H1 (cell line): ENCODE results near the gene PLK5.

Source experiments
- POLR2AphosphoS5 ChIP-seq: IDR thresholded peaks from 2 replicates; pipeline ENCODE4 v1.6.1; 2011; ENCODE audit warnings: low read depth, low read length
- TF ChIP-seq, protein P1 (sequence below): IDR thresholded peaks from 2 replicates; pipeline ENCODE4 v1.6.1; 2012; ENCODE audit warnings: inconsistent platforms
- TF ChIP-seq, protein P2 (sequence below), 3 experiments: IDR thresholded peaks; 1 replicate in 2 of 3; 2 replicates in 1 of 3; pipeline versions ENCODE4 v1.5.1 to v1.6.1; 2011; ENCODE audit warnings: low read length in 3 of 3, mild to moderate bottlenecking in 3 of 3, inconsistent platforms in 2 of 3, low read depth in 1 of 3, moderate library complexity in 1 of 3; ENCODE audit not compliant: insufficient read depth in 1 of 3; ENCODE audit errors: control extremely low read depth in 1 of 3

DNA sequence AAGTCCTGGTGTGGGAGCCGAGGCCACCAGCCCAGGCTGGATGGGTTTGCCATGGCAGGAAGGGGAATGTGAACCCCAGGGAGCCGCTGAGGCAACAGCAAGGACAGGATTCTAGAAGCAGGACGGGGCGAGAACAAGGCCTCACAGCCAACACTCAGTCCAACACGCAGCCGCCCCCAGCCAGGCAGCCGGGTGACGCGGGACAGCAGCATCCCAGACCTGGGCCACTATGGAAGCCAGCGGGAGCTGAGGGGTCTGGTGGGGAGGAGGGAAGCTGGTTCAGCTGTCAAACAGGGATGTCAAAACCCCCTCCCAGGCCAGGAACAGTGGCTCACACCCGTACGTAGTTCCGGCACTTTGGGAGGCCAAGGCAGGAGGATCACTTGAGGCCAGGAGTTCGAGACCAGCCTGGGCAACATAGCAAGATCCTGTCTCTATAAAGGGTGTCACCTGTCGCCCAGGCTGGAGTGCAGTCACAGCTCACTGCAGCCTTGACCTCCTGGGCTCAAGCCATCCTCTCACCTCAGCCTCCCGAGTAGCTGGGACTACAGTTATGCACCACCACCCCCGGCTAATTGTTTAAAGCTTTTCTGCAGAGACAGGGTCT is 37.5 kb downstream of the PLK5 start:
- TF ChIP-seq, protein P1, sequence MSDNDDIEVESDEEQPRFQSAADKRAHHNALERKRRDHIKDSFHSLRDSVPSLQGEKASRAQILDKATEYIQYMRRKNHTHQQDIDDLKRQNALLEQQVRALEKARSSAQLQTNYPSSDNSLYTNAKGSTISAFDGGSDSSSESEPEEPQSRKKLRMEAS = no peak
- no peak for TF ChIP-seq POLR2AphosphoS5
- TF ChIP-seq, protein P2, sequence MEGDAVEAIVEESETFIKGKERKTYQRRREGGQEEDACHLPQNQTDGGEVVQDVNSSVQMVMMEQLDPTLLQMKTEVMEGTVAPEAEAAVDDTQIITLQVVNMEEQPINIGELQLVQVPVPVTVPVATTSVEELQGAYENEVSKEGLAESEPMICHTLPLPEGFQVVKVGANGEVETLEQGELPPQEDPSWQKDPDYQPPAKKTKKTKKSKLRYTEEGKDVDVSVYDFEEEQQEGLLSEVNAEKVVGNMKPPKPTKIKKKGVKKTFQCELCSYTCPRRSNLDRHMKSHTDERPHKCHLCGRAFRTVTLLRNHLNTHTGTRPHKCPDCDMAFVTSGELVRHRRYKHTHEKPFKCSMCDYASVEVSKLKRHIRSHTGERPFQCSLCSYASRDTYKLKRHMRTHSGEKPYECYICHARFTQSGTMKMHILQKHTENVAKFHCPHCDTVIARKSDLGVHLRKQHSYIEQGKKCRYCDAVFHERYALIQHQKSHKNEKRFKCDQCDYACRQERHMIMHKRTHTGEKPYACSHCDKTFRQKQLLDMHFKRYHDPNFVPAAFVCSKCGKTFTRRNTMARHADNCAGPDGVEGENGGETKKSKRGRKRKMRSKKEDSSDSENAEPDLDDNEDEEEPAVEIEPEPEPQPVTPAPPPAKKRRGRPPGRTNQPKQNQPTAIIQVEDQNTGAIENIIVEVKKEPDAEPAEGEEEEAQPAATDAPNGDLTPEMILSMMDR (IDR thresholded peaks at IDR 0.05; ENCODE audit: control extremely low read depth in 1 of 3, insufficient read depth in 1 of 3, low read depth in 1 of 3, low read length in 3 of 3) = no peak
